Activated B cell treated with CpG ODN at 0.5 μM for 24 hours (primary cell): Measurements from ENCODE around the gene ANKRD6. TPM values are rescaled to one million over a fixed set of nuclear protein-coding genes. Genes with fewer than 3 reads are reported as not detected.

ENCODE experiments used
- ATAC-seq: fragments of 200-7000 bp; cut with Tn5 transposase; one replicate; pipeline ENCODE4 v1.10.0; 2021; ENCODE audit warnings: low read depth, mild to moderate bottlenecking, moderate library complexity
- CTCF ChIA-PET: fragments of 350-600 bp; sonication (Branson Sonifier 250); formaldehyde crosslinking; loops from one replicate; lab custom pipeline; 2021; ENCODE audit warnings: antibody characterized with exemption; lab: Charles Lee
- POLR2A ChIA-PET: fragments of 350-600 bp; sonication (Branson Sonifier 250); formaldehyde crosslinking; loops from one replicate; lab custom pipeline; 2021; ENCODE audit warnings: antibody characterized with exemption; lab: Charles Lee
- DNase-seq: peaks from one replicate; pipeline ENCODE4 v3.0.0; 2022
- H3K27ac Mint-ChIP-seq: one replicate; pipeline ENCODE4 v1.8.0; 2020; ENCODE audit warnings: mixed read lengths
- H3K27me3 Mint-ChIP-seq: one replicate; pipeline ENCODE4 v1.8.0; 2021; ENCODE audit warnings: mixed read lengths
- H3K36me3 Mint-ChIP-seq: one replicate; pipeline ENCODE4 v1.8.0; 2021; ENCODE audit warnings: low read depth, mixed read lengths
- H3K4me1 Mint-ChIP-seq: one replicate; pipeline ENCODE4 v1.8.0; 2021; ENCODE audit warnings: mixed read lengths
- H3K4me3 Mint-ChIP-seq: one replicate; pipeline ENCODE4 v1.8.0; 2020; ENCODE audit warnings: mild to moderate bottlenecking, mixed read lengths
- H3K9me3 Mint-ChIP-seq: one replicate; pipeline ENCODE4 v1.8.0; 2020; ENCODE audit warnings: mixed read lengths
- CTCF ChIP-seq: fragments of 200-600 bp; IDR thresholded peaks from one replicate; pipeline ENCODE4 v1.8.0; 2022; ENCODE audit warnings: antibody characterized with exemption, mild to moderate bottlenecking
- intact Hi-C: fragments of 100-400 bp; cut with micrococcal nuclease; formaldehyde crosslinking; loops from one replicate; pipeline ENCODE4 v1.15.1; 2024
- total RNA-seq: library from RNA; stranded (reverse); gene quantifications from 2 replicates; pipeline ENCODE4 v1.2.3, GENCODE V29; 2022

Gene ANKRD6
- total RNA-seq, 1 donor from 2014 or later: 9.6 TPM

- H3K9me3 Mint-ChIP-seq: no peaks in the 10 kb centered on the region
- CTCF ChIA-PET: no interaction called here
Measured at GRCh38 chr6:89527634-89528033, 94.7 kb downstream of the ANKRD6 start.

GRCh38 chr6:89528866-89529265 is 95.9 kb downstream of the ANKRD6 start:
- no peak overlapping the region for H3K4me3 Mint-ChIP-seq
- no peaks in the 10 kb centered on the region for H3K9me3 Mint-ChIP-seq
- CTCF ChIA-PET: no interaction called here
- POLR2A ChIA-PET: no interaction called here
- no peak overlapping the region for H3K27ac Mint-ChIP-seq
- H3K27me3 Mint-ChIP-seq: no peaks in the 10 kb centered on the region
- no peak for ATAC-seq
- TF ChIP-seq CTCF: no peak
- intact Hi-C loops: no loop called here
- DNase-seq: no peak
- no peaks in the 10 kb centered on the region for H3K4me1 Mint-ChIP-seq
- H3K36me3 Mint-ChIP-seq: no peaks in the 10 kb centered on the region

More at GRCh38 chr6:89527634-89528033, 94.7 kb downstream of the ANKRD6 start:
- no peak overlapping the region for H3K4me3 Mint-ChIP-seq
- no peak overlapping the region for H3K27ac Mint-ChIP-seq
- no peak for ATAC-seq
- POLR2A ChIA-PET: no interaction called here
- intact Hi-C loops: no loop called here
- H3K36me3 Mint-ChIP-seq: no peaks in the 10 kb centered on the region
- no peak for DNase-seq
- H3K4me1 Mint-ChIP-seq: no peaks in the 10 kb centered on the region
- H3K27me3 Mint-ChIP-seq: no peaks in the 10 kb centered on the region
- TF ChIP-seq CTCF: no peak

- Mint-ChIP-seq H3K36me3 (no peaks in the 10 kb centered on the region), H3K4me3 (no peak overlapping the region), H3K27me3 (no peaks in the 10 kb centered on the region), H3K9me3 (no peaks in the 10 kb centered on the region), H3K27ac (no peak overlapping the region), H3K4me1 (no peaks in the 10 kb centered on the region)
- intact Hi-C loops: no loop called here
- TF ChIP-seq CTCF: no peak
- CTCF ChIA-PET: no interaction called here
- DNase-seq: no peak
- POLR2A ChIA-PET: no interaction called here
- no peak for ATAC-seq
Measured at GRCh38 chr6:89530982-89531381, 98.0 kb downstream of the ANKRD6 start.

GRCh38 chr6:89536231-89536630 is 103.3 kb downstream of the ANKRD6 start:
- no peaks in the 10 kb centered on the region for H3K4me1 Mint-ChIP-seq
- intact Hi-C loops: no loop called here
- DNase-seq: no peak
- H3K4me3 Mint-ChIP-seq: no peak overlapping the region
- TF ChIP-seq CTCF: no peak
- H3K27me3 Mint-ChIP-seq: no peaks in the 10 kb centered on the region
- ChIA-PET POLR2A (no interaction called here), CTCF (no interaction called here)
- H3K27ac Mint-ChIP-seq: no peak overlapping the region
- no peak for ATAC-seq
- no peaks in the 10 kb centered on the region for H3K36me3 Mint-ChIP-seq
- no peaks in the 10 kb centered on the region for H3K9me3 Mint-ChIP-seq

- Mint-ChIP-seq H3K4me3 (no peak overlapping the region), H3K36me3 (no peaks in the 10 kb centered on the region), H3K9me3 (no peaks in the 10 kb centered on the region), H3K27ac (no peak overlapping the region), H3K27me3 (peaks cover 7% of the 10 kb centered on the region), H3K4me1 (no peaks in the 10 kb centered on the region)
- intact Hi-C loops: no loop called here
- POLR2A ChIA-PET: no interaction called here
- no peak for TF ChIP-seq CTCF
- ATAC-seq: no peak
- no peak for DNase-seq
- CTCF ChIA-PET: no interaction called here
Measured at GRCh38 chr6:89539779-89540178, 106.8 kb downstream of the ANKRD6 start.
